Stomach smooth muscle (tissue), 2 donors: ENCODE measurements around the gene NUP205.
A peak's percentile ranks its signal among the peaks of the same experiment; 100 is the strongest.

Experiments
- H3K27ac ChIP-seq: one replicate; pipeline ENCODE4 v1.7.0; 2013; ENCODE audit warnings: mild to moderate bottlenecking, low read length, inconsistent platforms
- H3K27me3 ChIP-seq, 2 donors: one replicate each; pipeline ENCODE4 v1.7.0; 2013; ENCODE audit warnings: low read length in 2 of 2; ENCODE audit not compliant: insufficient read depth in 2 of 2, control insufficient read depth in 1 of 2
- H3K36me3 ChIP-seq, 2 donors: one replicate each; pipeline ENCODE4 v1.7.0; 2013; ENCODE audit warnings: low read length in 2 of 2; ENCODE audit not compliant: control insufficient read depth in 2 of 2, insufficient read depth in 2 of 2
- H3K4me1 ChIP-seq: one replicate; pipeline ENCODE4 v1.7.0; 2013; ENCODE audit warnings: low read length; ENCODE audit not compliant: control insufficient read depth, insufficient read depth
- H3K4me3 ChIP-seq, 2 donors: one replicate each; pipeline ENCODE4 v1.7.0; 2013; ENCODE audit warnings: low read length in 2 of 2
- H3K9ac ChIP-seq, 2 donors: one replicate each; pipeline ENCODE4 v1.7.0; 2013; ENCODE audit warnings: low read length in 2 of 2, mild to moderate bottlenecking in 1 of 2
- H3K9me3 ChIP-seq, 2 donors: one replicate each; pipeline ENCODE4 v1.7.0; 2013; ENCODE audit warnings: low read length in 2 of 2; ENCODE audit not compliant: control insufficient read depth in 2 of 2
- donor health status: healthy.
- donor health status: Pancreatic carcinoma.

NUP205 gene

DNA sequence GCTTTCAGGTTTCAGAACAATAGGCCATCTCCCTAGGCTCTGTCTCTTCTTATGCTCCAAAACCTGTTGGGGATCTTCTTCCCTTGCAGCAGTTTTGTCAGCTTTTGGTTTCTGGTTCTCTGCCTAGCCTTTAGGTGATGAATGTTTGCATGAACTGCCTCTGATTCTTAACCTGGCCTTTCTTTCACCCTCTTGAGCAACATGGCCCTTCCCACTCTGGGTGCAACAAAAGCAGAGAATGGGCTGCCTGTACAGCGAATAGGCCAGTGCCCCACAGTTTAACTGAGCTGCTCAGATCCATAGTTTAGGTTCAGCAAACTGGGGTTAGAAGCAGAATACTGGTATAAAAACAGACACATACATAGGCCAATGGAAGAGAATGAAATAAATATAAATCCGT lies 18.1 kb upstream of the NUP205 start:
- H3K9me3 ChIP-seq, result no peaks in the 10 kb centered on the region
- H3K27ac ChIP-seq, result no peak overlapping the region
- no peak overlapping the region for H3K4me3 ChIP-seq
- no peaks in the 10 kb centered on the region for H3K27me3 ChIP-seq
- no peaks in the 10 kb centered on the region for H3K4me1 ChIP-seq
- H3K9ac ChIP-seq, result no peak overlapping the region
- H3K36me3 ChIP-seq, result no peaks in the 10 kb centered on the region

DNA sequence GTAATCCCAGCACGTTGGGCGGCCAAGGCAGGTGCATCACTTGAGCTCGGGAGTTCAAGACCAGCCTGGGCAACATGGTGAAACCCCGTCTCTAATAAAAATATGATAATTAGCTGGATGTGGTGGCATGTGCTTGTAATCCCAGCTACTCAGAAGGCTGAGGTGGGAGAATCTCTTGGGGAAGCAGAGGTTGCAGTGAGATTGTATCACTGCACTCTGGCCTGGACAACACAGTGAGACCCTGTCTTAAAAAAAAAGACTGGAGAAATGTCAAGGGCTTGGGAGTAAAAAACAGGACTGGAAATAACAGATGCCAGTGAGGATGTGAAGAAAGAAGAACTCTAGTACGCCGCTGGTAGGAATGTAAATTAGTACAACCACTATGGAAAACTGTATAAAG lies 16.7 kb upstream of the NUP205 start:
- no peaks in the 10 kb centered on the region for H3K36me3 ChIP-seq
- no peaks in the 10 kb centered on the region for H3K4me1 ChIP-seq
- no peak overlapping the region for H3K9ac ChIP-seq
- H3K27me3 ChIP-seq, result no peaks in the 10 kb centered on the region
- H3K9me3 ChIP-seq, result no peaks in the 10 kb centered on the region
- H3K27ac ChIP-seq, result no peak overlapping the region
- H3K4me3 ChIP-seq, result no peak overlapping the region

DNA sequence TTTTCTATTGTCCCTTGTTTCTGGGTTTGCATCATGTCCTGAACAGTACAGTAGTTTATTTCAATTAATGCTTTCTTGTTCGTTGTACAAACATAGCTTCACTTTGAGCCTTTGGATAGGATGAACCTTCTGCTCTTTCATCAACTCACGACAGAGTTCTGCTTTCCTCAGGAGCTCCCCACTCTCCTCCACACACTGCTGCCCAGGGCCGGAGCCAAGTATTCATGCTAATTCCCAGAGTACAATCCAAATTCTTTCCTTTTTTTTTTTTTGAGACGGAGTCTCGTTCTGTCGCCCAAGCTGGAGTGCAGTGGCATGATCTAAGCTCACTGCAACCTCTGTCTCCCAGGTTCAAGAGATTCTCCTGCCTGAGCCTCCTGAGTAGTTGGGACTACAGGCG lies 7.5 kb upstream of the NUP205 start:
- H3K4me1 ChIP-seq, result no peaks in the 10 kb centered on the region
- no peak overlapping the region for H3K4me3 ChIP-seq
- no peaks in the 10 kb centered on the region for H3K9me3 ChIP-seq
- H3K36me3 ChIP-seq, result no peaks in the 10 kb centered on the region
- H3K27me3 ChIP-seq, result no peaks in the 10 kb centered on the region
- H3K27ac ChIP-seq, result no peak overlapping the region
- no peak overlapping the region for H3K9ac ChIP-seq

DNA sequence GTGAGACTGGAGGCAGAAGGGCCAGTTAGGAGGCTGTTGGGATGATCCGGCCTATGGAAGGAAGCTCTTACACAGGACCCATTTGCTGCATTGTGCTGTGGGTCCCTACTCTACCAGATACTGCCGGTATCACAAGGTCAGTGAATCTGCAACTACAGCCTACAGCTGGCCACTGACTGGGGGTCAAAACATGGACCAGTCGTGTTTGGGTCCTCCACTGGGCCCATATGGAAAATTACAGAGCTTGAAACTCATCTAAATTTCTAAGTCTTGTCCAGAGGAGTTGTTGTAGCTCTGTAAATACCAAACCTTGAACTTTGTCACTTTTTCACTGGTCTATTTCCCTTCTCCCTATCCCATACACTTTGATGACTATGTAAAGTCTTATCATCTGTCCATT lies 5.6 kb upstream of the NUP205 start:
- H3K9me3 ChIP-seq, result no peaks in the 10 kb centered on the region
- no peaks in the 10 kb centered on the region for H3K36me3 ChIP-seq
- H3K27me3 ChIP-seq, result no peaks in the 10 kb centered on the region
- no peak overlapping the region for H3K27ac ChIP-seq
- no peaks in the 10 kb centered on the region for H3K4me1 ChIP-seq
- H3K4me3 ChIP-seq, result no peak overlapping the region
- H3K9ac ChIP-seq, result no peak overlapping the region

DNA sequence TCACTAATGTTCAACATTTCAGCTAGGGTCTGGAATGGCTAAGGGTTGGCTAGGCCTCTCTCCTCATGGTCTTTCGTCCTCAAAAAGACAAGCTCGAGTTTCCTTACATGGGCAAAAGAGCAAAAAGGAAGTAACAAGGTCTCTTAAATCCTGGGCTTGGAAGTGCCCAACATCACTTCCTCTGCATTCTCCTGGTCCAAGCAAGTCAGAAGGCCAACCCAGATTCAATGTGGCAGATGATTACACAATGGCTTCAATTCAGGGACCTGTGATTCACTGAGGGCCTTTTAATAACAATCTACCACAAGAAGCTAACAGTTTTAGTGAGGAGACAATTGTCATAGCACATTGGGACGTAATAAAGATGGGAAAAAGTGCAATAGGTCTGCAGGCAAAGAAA lies 4.4 kb upstream of the NUP205 start:
- Histone ChIP-seq H3K36me3 (no peaks in the 10 kb centered on the region), H3K4me1 (peaks cover 3% of the 10 kb centered on the region), H3K27me3 (no peaks in the 10 kb centered on the region), H3K27ac (no peak overlapping the region), H3K4me3 (no peak overlapping the region), H3K9me3 (no peaks in the 10 kb centered on the region), H3K9ac (no peak overlapping the region)

DNA sequence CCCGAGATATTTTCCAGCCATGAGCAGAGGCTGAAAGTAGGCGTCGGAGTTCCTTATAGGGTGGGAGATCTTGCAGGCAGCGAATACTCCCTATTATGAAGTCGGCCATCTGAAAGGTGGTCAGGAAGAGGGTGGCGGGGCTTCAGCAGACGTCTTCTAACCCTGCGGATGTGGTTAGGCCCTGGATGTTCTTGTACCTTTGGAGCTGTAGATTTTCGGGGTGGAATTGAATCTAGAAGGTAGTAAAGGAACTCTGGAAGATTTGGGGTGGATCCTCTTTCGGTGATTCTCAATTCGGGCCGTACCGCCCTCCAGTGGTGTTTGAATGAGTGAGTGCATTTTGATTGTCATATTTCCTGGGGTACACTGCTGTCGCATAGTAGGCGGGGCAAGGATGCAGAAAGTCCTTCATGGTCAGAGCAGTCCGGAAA lies 635 bp downstream of the NUP205 start:
- no peaks in the 10 kb centered on the region for H3K27me3 ChIP-seq
- H3K9me3 ChIP-seq, result no peaks in the 10 kb centered on the region
- H3K36me3 ChIP-seq, result no peaks in the 10 kb centered on the region
- peak overlapping the region; percentile 90 to 98 for H3K9ac ChIP-seq
- H3K4me3 ChIP-seq, result peak overlapping the region; percentile 94 to 98
- peak overlapping the region; percentile 99 for H3K27ac ChIP-seq
- peaks cover 3% of the 10 kb centered on the region for H3K4me1 ChIP-seq

GRCh38 chr7:135558881-135559280 lies 1.2 kb downstream of the NUP205 start:
- peak overlapping the region in 1 of 2 donors; percentile 90 for H3K9ac ChIP-seq
- peak overlapping the region; percentile 94 to 98 for H3K4me3 ChIP-seq
- H3K4me1 ChIP-seq, result peaks cover 3% of the 10 kb centered on the region
- no peaks in the 10 kb centered on the region for H3K36me3 ChIP-seq
- H3K27me3 ChIP-seq, result no peaks in the 10 kb centered on the region
- H3K9me3 ChIP-seq, result no peaks in the 10 kb centered on the region
- H3K27ac ChIP-seq, result no peak overlapping the region

GRCh38 chr7:135560631-135561030 lies 2.9 kb downstream of the NUP205 start:
- peaks cover 3% of the 10 kb centered on the region for H3K4me1 ChIP-seq
- H3K9me3 ChIP-seq, result no peaks in the 10 kb centered on the region
- no peak overlapping the region for H3K4me3 ChIP-seq
- H3K27ac ChIP-seq, result no peak overlapping the region
- no peaks in the 10 kb centered on the region for H3K27me3 ChIP-seq
- no peaks in the 10 kb centered on the region for H3K36me3 ChIP-seq
- no peak overlapping the region for H3K9ac ChIP-seq

- Histone ChIP-seq H3K27ac (no peak overlapping the region), H3K27me3 (no peaks in the 10 kb centered on the region), H3K4me1 (peaks cover 5% of the 10 kb centered on the region), H3K4me3 (no peak overlapping the region), H3K36me3 (no peaks in the 10 kb centered on the region), H3K9ac (no peak overlapping the region), H3K9me3 (no peaks in the 10 kb centered on the region)
Measured at GRCh38 chr7:135562720-135563119, 5.0 kb downstream of the NUP205 start.

DNA sequence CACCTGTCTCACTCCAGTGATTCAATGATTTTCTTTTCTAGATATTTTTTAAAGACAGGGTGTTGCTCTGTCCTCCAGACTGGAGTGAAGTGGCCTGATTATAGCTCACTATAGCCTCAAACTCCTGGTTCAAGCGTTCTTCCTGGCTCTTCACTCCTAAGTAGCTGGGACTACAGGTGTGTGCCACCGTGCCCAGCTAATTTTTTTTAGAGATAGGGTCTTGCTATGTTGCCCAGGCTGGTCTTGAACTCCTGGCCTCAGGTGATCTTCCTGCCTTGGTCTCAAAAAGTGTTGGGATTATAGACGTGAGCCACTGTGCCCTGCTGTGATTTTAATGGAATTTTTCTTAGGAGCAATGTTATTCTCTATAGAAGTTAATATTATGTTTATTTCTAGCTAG lies 14.1 kb downstream of the NUP205 start:
- Histone ChIP-seq H3K9ac (no peak overlapping the region), H3K4me3 (no peak overlapping the region), H3K36me3 (peaks cover 22 to 29% of the 10 kb centered on the region in 2 donors), H3K27me3 (no peaks in the 10 kb centered on the region), H3K27ac (no peak overlapping the region), H3K9me3 (no peaks in the 10 kb centered on the region), H3K4me1 (no peaks in the 10 kb centered on the region)

- Histone ChIP-seq H3K36me3 (peaks cover 30 to 34% of the 10 kb centered on the region in 2 donors), H3K27ac (no peak overlapping the region), H3K9ac (no peak overlapping the region), H3K4me1 (no peaks in the 10 kb centered on the region), H3K27me3 (no peaks in the 10 kb centered on the region), H3K4me3 (no peak overlapping the region), H3K9me3 (no peaks in the 10 kb centered on the region)
Measured at GRCh38 chr7:135573541-135573940, 15.8 kb downstream of the NUP205 start.
